HG02571 (cell line): Measurements from ENCODE around the gene TRAPPC10.

Source experiments
- ATAC-seq: cut with Tn5 transposase; IDR thresholded peaks from one replicate; pipeline ENCODE4 v1.9.1; 2021; ENCODE audit warnings: mild to moderate bottlenecking, moderate library complexity; ENCODE audit not compliant: unreplicated experiment

The TRAPPC10 gene

DNA sequence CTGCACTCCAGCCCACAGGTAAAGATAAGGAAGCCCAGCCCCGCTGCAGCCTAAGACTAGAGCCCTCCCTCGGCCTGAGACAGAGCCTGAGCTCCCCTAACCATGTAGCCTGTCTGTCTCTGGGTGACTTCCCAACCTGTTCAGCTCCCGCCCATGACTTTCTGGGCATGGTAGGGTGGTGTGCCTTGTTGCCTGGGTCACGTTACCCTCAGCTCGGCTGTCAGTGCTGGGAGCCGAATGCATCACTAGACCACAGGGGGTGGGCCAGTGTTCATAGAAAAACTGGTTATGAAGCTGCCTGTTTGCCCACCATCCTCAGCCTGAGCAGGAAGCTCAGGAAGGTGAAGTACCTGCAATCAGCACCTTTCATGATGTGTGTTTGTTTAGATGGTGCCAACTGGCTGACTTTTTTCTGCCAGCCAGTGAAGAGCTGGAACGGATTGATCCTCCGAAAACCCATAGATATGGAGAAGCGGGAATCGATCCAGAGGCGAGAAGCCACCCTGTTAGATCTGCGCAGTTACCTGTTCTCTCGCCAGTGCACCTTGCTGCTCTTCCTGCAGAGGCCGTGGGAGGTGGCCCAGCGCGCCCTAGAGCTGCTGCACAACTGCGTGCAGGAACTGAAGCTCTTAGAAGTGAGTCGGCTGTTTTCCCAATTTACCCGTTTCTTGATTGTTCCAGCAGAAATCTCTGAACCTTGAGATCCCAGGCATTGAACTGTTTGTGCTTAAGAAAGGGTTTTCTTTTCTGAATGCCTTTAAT lies 51.2 kb downstream of the TRAPPC10 start:
- no peak for ATAC-seq

DNA sequence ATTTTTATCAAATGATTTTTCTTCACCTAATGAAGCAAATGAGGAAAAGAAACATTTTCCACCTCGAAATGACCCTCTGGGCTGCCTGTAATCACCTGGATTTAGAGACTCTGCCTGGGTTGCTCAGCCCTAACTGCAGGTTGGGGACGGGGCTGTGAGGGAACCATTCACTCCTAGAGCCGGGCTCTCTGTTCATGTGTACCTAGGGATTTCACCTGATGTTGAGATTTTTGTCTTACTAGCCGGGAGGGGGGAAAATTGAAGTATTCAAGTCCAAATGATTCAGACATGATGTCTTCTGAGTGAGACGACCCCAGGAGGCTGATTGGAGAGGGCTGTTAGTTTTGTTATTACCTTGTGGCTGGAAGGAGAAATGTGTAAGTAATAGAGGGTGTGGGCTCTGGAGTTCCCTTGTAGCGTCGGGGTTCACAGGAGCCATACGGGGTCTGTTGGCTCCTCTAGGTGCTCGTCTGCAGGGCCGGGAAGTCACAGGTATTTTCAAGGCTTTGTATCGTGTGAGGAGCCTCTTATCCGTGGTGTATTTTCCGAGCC lies 52.8 kb downstream of the TRAPPC10 start:
- ATAC-seq: no peak

DNA sequence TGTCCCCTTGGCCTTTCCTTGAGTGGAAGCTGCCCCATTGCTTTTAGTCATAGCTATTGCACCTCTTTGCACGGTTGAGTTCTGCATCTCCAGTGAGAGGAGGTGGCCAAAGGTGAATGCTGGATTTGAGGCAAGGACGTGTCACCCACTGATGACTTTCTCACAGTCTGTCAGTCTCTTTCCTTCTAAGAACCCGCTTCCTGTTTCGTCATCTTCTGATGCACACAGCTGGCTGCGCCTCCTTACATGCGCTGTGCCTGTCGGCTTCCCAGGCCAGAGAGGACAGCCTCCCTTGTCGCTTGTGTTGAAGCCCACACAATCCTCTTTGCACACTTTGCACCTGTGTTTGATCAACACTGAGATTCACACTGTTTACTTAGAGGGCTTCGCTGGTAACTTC lies 53.3 kb downstream of the TRAPPC10 start:
- ATAC-seq: peak; percentile 51

DNA sequence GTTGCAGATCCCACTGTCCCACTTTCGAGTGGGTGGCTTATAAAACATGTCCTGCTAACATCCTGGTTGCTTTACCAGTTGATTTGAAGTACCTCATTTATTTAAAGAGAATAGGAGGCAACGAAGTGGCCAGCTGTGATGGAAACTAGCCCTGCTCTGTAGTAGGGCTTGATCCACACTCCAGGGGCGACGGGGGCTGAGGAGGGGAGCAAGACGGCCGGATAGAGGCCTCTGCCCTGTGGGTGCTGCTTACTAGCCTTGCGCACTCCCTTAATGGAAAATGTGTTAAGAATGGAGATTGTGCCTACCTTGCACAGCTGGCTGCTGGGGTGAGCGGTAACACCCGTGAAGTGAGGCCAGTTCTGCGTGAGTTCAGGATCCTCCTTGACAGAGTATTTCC lies 54.0 kb downstream of the TRAPPC10 start:
- ATAC-seq: no peak

DNA sequence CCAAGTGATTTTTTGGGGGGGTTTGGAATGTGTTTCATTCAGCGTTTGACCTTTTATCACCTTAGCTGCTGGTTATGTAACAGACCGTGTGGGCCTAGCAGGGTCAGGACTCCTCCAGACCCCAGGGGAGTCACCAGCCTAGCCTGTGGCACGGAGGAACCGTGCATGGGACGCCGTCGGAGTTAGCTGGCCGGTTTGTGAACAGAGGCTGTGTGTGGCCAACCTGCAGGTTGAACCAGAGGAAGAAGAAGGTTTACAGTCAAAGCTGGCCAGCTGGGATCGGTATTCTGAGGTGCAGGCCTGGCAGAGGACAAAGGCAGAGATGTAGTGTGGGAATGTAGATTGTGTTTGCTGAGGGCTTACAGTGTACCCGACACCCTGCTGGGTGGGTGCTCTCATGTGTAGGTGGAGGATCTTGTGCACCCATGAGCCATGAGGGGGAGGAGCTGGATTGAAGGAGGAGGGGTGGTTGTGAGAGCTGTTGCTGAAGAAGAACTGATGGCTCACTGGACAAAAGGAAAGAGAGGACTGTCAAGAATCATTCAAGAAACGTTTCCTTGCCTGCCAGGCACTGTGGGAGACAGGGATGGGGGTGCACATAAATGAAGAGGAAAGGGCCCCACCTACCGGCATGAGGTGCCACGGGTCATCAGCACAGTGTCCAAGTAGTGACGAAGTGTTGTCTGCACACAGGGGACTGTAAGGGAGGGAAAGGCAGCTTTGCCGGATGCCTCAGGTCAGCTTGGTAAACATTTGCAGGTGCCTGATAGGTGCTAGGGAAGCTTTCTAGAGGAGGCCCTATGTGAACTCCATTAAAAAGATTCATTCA lies 55.1 kb downstream of the TRAPPC10 start:
- ATAC-seq: no peak

DNA sequence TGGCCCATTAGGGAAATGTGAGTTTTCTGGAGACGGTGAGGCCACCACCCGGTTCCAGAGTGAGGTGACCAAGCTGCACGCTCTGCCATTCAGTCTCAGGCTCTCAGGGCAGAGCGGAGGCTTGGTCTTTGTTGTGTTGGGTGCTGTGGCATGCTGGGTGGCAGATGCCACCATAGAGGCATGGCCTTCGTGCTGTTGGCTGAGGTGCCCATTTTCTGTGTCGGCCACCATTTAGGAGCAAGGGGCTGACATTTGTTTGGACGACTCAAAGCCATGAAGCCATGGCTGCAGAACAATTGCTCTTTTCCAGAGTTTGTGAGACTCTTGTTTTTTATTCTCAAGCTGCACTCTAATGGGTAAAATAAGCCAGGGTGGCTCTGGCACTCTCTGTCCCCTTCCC lies 58.3 kb downstream of the TRAPPC10 start:
- no peak for ATAC-seq

DNA sequence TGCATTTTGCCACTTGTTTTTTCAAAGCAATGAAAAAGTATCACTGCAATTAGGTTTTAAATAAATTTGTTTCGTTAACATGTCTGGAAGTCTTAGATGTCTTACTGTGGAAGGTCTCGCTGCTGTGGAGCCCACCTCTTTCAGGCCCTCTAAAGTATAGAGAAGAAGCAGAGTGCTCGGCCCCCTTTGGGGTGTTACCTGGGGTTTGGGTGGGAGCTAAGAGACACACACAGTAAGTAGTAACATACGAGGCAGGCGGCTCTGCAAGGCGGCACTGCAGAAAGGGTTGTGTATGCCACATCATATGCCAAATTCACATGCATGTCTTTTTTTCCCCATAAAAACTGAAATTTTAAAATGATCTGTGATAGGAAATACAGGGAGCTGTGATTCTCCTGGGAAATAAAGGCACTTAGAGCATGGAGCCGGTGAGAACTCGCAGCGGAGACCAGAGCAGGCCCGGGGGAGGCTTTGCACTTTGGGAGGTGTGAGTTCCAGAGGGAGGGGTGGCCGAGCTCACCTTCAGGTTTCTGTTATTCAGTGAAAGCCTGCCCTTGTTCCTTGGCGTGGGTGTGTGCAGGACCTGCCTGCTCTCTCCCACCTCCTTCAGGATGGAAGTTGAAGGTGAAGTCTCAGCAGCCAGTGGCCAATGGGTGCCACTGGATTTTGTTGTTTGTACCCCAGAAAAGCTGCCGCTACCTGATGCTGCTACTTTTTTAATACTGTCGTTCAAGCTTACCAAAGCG lies 59.4 kb downstream of the TRAPPC10 start:
- ATAC-seq: no peak

DNA sequence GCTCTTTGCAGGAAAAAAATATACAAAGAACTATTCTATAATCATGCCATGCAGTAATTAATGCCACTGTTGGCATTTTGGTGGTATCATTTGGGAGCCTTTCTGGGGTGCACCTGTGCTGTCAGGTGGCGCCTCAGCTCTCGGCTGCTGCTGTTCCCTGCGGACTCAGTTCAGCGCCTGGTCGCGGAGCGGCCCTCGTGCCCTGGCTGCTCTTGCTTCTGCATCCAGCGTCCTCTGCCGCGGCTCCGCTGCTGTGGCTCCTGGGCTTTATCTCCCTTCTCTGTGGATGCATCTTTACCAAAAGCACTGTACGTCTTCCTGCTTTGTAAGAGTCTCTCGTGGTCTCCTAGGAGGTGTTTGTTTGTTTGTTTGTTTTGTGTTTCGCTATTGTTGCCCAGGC lies 60.0 kb downstream of the TRAPPC10 start:
- ATAC-seq: no peak

DNA sequence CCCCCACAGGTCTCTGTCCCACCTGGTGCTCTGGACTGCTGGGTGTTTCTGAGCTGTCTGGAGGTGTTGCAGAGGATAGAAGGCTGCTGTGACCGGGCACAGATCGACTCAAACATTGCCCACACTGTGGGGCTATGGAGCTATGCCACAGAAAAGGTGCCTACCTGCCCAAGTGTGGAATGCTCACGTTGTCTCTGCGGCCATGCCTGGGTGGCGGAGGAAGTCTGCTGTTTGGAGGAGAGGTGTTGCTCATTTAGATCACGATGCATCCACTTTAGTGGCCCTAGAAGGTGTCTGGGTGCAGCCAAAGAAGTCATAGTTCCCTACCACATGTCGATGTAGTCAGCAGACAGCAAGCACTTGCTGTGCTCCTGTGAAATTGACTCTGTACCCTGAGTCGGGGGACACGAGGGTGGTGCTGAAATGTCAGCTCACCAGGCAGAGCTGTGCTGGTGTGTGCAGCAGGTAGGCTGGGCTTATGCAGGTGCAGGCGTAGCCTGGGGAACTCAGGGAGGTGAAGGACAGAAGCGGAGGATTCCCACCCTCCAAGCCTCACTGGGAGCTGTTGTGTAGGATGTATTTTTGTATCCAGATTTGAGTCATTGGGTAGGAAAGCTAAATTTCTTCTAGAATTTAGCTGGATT lies 62.3 kb downstream of the TRAPPC10 start:
- ATAC-seq: no peak

DNA sequence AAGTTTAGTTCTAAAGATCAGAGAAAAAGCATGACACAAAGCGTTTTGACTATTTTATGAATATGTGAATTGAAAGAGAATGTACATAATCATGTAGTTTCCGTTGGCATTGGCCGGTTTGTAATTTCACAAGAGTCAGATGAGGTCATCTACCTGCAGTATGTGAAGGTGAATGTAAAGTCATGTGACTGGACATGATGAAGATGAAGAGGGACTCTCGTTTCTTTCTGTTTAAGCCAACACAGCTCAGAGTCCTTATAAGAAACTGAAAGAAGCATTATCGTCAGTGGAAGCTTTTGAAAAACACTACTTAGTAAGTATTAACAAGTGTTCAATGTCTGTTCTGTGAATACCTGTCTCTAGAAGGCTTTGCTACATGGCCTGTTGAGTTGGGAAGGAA lies 64.2 kb downstream of the TRAPPC10 start:
- ATAC-seq: no peak

DNA sequence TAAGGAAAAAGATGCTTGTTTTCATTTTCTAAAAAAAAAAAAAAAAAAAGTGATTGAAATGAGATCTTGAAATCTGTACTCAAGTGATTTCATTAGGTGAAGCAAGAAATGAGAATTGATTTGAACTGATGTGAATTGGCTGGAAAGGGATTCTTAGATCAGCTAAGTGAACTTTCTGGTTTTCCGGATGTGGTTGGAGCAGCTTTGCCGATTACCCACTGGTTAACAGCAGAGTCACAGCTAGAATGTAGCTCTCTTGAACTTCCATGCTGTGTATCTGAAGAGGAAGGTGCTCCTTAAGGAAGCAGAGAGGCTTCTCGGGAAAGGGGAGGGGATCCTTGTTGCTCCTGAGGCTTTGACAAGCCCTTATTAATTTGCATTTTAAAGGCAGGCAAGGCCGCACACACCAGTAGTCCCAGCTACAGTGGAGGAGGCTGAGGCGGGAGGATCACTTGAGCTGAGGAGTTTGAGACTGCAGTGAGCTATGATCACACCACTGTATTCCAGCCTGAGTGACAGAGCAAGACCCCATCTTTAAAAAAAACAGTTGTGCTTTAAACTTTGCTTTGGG lies 66.4 kb downstream of the TRAPPC10 start:
- ATAC-seq: no peak

DNA sequence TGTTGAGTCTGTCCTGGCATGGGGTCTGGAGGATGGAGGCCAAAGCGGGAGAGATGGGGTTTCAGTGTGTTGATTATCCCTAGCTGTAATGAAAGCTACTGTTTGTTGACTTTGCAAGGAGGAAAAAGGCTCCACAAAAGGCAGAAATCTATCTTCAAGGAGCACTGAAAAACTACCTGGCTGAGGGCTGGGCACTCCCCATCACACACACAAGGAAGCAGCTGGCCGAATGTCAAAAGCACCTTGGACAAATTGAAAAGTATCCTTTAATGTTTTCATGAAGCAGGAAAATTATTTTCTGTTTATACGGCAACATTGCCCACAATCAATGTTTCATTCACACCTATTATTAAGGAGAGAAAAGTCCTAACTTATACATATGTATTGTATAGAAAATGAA lies 67.3 kb downstream of the TRAPPC10 start:
- ATAC-seq: no peak

DNA sequence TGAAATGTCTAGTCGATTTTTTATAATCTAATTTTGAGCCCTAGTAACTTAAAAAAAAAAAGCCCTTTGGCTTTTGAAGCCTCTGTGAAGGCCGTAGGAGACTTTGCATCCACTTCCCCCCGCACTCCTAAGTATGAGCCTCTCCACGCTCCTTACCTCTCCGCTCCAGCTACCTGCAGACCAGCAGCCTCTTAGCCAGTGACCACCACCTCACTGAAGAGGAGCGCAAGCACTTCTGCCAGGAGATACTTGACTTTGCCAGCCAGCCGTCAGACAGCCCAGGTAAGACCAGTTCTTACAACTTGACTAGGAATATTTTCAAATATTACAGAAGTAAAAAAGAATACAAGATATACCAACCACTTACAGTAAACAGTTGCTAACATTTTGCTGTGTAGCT lies 67.7 kb downstream of the TRAPPC10 start:
- ATAC-seq: no peak

DNA sequence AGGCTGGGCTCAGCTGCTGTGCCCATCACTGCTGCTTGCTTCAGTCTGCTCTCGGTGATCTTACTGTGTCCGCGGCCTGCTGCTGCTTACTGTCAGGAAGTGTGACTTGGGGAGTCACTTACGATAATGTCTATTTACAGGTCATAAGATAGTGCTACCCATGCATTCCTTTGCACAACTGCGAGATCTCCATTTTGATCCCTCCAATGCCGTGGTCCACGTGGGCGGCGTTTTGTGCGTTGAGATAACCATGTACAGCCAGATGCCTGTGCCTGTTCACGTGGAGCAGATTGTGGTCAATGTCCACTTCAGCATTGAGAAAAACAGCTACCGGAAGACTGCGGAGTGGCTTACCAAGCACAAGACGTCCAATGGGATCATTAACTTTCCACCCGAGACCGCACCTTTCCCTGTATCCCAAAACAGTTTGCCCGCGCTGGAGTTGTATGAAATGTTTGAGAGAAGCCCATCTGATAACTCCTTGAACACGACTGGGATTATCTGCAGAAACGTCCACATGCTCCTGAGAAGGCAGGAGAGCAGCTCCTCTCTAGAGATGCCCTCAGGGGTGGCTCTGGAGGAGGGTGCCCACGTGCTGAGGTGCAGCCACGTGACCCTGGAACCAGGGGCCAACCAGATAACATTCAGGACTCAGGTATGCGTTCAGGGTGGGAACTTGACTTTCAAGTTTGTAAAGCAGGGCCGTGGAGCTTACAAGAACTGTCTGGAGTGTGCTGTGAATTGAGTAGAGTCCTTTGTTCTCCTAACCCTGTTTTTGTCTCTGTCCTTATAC lies 70.7 kb downstream of the TRAPPC10 start:
- no peak for ATAC-seq

DNA sequence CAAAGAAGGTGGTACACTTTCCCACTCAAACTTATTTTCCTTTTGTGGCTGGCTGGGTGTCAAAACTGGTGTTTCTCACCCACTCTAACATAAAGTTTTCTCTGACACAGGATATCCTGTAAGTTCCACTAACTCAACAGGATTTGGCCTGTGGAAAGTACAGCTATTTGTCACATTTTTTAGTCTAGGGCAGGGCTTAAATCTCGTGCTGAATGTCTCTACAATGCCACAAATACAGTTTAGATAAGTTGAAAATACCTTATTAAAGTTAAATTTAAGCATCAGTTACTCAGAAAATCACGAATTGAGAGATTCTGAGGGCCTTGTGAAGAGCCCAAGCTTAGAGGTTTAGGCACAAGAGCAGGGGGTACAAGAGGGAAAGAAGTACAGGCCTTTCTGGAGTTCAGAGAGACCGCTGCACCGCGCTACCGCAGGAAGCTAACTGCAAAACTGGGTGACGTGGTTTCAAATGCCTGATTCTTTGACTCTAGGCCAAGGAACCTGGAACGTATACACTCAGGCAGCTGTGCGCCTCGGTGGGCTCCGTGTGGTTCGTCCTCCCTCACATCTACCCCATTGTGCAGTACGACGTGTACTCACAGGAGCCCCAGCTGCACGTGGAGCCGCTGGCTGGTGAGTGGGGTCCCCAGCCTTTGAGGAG lies 71.7 kb downstream of the TRAPPC10 start:
- no peak for ATAC-seq

DNA sequence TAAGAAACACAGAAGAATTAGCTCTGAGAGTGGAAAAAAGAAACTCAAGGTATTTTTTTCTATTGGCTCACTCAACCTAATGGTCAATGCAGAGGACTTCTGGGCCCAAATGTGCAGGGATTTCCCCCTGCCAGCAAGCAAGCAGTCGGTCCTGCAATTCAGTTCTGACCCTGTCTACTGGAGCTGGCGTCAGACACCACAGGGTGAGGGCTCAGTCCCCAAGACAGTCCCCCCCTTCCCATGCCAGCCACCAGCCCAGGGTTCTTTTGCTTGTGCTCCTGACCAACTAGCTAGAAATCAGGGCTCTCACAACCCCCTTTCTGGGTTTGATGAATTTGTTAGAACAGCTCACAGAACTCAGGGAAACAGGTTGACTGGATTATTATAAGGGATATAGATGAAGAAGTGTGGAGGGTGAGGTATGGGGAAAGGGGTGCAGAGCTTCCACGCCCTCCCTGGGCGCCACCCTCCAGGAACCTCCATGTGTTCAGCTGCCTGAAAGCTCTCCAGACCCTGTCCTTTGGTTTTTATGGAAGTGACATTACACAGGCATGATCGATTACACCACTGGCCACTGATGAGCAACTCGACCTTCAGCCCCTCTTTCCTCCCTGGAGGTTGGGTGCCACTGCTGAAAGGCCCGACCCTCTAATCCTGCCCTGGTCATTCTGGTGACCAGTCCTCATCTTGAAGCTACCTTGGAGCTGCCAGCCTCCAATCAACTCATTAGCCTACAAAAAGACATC lies 72.6 kb downstream of the TRAPPC10 start:
- ATAC-seq: no peak

DNA sequence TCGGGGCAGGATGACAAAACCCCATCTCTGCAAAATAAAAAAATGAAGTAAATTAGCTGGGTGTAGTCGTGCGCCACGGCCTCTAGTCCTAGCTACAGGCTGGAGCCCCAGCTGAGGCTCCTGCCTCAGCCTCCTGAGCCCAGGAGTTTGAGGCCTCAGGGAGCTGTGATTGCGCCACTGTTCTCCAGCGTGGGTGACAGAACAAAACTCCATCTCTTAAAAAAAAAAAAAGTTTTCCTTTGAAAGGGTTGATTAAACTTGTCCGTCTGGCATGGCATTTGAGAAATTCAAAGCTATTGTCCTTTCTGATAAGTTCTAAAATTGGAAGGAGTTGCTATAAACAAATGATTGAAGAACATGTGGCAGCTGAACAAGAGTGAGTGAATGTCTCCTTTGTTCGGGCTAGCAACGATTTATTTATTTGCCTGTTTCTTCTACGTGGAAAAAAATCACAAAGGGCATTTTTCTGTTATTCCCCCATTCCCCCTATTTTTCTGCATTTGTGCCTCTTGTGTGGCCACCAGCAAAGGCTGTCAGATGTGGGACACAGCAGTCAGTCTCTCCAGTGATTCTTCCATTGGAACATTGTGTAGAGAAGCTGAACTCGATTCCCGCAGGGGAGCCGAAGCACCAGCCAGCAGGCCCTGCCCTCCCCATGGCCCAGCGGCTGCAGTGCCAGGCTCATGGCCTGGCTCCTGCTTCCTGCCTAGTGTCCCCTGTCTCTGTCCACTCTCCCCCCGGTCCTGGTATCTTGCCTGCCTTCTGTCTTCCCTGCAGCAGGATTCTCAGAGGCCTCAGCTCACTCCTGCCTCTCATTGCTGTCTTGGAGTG lies 73.6 kb downstream of the TRAPPC10 start:
- no peak for ATAC-seq
